ENCODE data around the gene SLF1.

Gene SLF1

GRCh38 chr5:94715768-94716167, 97.3 kb downstream of the SLF1 start:
- TF ChIP-seq, protein P1, sequence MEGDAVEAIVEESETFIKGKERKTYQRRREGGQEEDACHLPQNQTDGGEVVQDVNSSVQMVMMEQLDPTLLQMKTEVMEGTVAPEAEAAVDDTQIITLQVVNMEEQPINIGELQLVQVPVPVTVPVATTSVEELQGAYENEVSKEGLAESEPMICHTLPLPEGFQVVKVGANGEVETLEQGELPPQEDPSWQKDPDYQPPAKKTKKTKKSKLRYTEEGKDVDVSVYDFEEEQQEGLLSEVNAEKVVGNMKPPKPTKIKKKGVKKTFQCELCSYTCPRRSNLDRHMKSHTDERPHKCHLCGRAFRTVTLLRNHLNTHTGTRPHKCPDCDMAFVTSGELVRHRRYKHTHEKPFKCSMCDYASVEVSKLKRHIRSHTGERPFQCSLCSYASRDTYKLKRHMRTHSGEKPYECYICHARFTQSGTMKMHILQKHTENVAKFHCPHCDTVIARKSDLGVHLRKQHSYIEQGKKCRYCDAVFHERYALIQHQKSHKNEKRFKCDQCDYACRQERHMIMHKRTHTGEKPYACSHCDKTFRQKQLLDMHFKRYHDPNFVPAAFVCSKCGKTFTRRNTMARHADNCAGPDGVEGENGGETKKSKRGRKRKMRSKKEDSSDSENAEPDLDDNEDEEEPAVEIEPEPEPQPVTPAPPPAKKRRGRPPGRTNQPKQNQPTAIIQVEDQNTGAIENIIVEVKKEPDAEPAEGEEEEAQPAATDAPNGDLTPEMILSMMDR (IDR thresholded peaks at IDR 0.05; ENCODE audit: low read depth, low read length, missing control alignments) = no peak
- H3K4me3 ChIP-seq (ENCODE audit: low read depth, low read length) = no peak overlapping the region
- DNase-seq (ENCODE audit: low read depth) = no peak
- in situ Hi-C loops (cut with HindIII; ENCODE audit: low sequenced_read_pairs) = no loop called here

GRCh38 chr5:94725142-94725541, 106.7 kb downstream of the SLF1 start:
- in situ Hi-C loops (cut with HindIII; ENCODE audit: low sequenced_read_pairs) = no loop called here
- TF ChIP-seq, protein P1 (IDR thresholded peaks at IDR 0.05; ENCODE audit: low read depth, low read length, missing control alignments) = no peak
- DNase-seq (ENCODE audit: low read depth) = no peak
- H3K4me3 ChIP-seq (ENCODE audit: low read depth, low read length) = no peak overlapping the region

GRCh38 chr5:94731471-94731870, 113.0 kb downstream of the SLF1 start:
- no peak for DNase-seq (ENCODE audit: low read depth)
- H3K4me3 ChIP-seq (ENCODE audit: low read depth, low read length) = no peak overlapping the region
- TF ChIP-seq, protein P1 (IDR thresholded peaks at IDR 0.05; ENCODE audit: low read depth, low read length, missing control alignments) = no peak
- in situ Hi-C loops (cut with HindIII; ENCODE audit: low sequenced_read_pairs) = no loop called here

GRCh38 chr5:94736498-94736897, 118.0 kb downstream of the SLF1 start:
- TF ChIP-seq, protein P1 (IDR thresholded peaks at IDR 0.05; ENCODE audit: low read depth, low read length, missing control alignments) = no peak
- DNase-seq (ENCODE audit: low read depth) = no peak
- no peak overlapping the region for H3K4me3 ChIP-seq (ENCODE audit: low read depth, low read length)
- in situ Hi-C loops (cut with HindIII; ENCODE audit: low sequenced_read_pairs) = no loop called here

GRCh38 chr5:94740286-94740685, 121.8 kb downstream of the SLF1 start:
- H3K4me3 ChIP-seq (ENCODE audit: low read depth, low read length) = no peak overlapping the region
- DNase-seq (ENCODE audit: low read depth) = no peak
- in situ Hi-C loops (cut with HindIII; ENCODE audit: low sequenced_read_pairs) = no loop called here
- TF ChIP-seq, protein P1 (IDR thresholded peaks at IDR 0.05; ENCODE audit: low read depth, low read length, missing control alignments) = no peak

DNA sequence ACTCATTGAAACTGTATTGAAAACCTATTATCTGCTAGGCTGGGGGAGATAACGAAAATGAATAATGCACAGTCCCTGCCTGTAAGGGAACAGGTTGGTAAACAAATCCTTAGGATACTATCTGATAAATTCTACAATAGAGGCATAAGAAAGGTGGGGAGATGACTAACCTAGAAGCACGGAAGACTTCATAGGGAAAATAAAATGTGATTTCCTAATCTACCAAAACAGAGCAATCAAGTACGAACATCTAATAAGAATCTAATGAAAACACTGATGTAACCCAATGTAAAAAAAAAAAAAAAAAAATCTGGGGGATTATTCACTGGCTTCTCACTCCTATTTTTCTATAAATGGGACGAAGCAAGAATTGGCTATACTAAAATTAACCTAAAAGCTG, 124.4 kb downstream of the SLF1 start:
- in situ Hi-C loops (cut with HindIII; ENCODE audit: low sequenced_read_pairs) = no loop called here
- no peak for DNase-seq (ENCODE audit: low read depth)
- H3K4me3 ChIP-seq (ENCODE audit: low read depth, low read length) = no peak overlapping the region
- TF ChIP-seq, protein P1 (IDR thresholded peaks at IDR 0.05; ENCODE audit: low read depth, low read length, missing control alignments) = no peak

- no peak overlapping the region for H3K4me3 ChIP-seq (ENCODE audit: low read depth, low read length)
- TF ChIP-seq, protein P1 (IDR thresholded peaks at IDR 0.05; ENCODE audit: low read depth, low read length, missing control alignments) = no peak
- in situ Hi-C loops (cut with HindIII; ENCODE audit: low sequenced_read_pairs) = no loop called here
- DNase-seq (ENCODE audit: low read depth) = no peak
These were observed 126.4 kb downstream of the SLF1 start for GRCh38 chr5:94744906-94745305.

All from astrocyte of the cerebellum (primary cell).